Hippocampal formation (tissue), 2 donors: ENCODE measurements around the gene PIK3R5.
"Not testable (repeated sequence)": the region's sequence is repeated elsewhere in the genome, so short reads cannot be mapped to it uniquely, and the experiment has no call there.

Experiments
- DNase-seq, 2 donors: peaks; one replicate each; lab custom pipeline; 2025; lab: John Stamatoyannopoulos, UW

PIK3R5 gene

GRCh38 chr17:8985054-8985701 lies 19.7 kb upstream of the PIK3R5 start:
- no peak for DNase-seq

DNA sequence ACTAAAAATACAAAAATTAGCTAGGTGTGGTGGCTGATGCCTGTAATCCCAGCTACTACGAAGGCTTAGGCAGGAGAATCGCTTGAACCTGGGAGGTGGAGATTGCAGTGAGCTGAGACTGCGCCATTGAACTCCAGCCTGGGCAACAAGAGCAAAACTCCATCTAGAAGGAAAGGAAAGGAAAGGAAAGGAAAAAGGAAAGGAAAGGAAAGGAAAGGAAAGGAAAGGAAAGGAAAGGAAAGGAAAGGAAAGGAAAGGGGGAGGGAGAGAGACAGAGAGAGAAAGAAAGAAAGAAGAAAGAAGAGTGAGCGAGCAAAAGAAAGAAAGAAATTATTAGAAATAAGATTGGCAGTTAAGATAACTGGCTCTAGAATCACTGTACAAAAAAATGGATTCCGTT lies 18.7 kb upstream of the PIK3R5 start:
- DNase-seq, result not testable (repeated sequence)

- DNase-seq, result no peak
Measured at GRCh38 chr17:8981443-8981842, 15.9 kb upstream of the PIK3R5 start.

DNA sequence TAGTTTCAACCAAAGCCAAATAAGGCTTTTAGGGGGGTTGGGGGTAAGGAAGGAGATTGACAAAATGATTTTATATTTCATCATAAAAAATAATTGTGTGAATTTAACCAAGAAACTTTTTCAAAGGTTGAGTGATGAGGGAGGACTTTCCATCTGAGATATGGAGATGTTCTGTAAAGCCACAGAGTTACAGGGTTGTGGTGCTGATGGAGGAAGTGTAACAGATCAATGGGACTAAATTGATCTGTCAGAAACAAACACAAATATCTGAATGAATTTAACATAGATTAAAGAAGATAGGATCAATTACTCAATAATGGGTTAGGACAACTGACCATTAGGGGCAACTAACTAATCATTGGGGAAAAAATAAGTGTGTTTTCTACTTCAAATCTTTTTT lies 14.2 kb upstream of the PIK3R5 start:
- no peak for DNase-seq

DNA sequence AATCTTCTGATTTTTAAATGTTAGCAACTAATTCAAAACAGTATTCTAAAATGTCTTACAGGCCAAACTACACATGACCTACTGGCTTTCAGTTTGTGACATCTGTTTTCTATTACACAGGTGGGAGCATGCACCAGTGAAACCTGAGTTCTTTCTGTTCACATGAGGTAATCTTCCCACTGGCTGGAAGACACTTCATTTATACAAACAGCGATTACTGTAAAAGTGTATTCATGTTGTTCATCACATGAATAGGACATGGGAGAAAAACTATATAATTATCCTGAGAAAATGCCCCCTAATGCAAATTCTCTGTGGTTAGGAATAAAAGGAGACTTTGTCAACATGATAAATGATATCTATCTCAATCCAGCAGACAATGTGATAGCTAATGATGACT lies 11.1 kb upstream of the PIK3R5 start:
- no peak for DNase-seq

- no peak for DNase-seq
Measured at GRCh38 chr17:8975091-8975725, 9.7 kb upstream of the PIK3R5 start.

DNA sequence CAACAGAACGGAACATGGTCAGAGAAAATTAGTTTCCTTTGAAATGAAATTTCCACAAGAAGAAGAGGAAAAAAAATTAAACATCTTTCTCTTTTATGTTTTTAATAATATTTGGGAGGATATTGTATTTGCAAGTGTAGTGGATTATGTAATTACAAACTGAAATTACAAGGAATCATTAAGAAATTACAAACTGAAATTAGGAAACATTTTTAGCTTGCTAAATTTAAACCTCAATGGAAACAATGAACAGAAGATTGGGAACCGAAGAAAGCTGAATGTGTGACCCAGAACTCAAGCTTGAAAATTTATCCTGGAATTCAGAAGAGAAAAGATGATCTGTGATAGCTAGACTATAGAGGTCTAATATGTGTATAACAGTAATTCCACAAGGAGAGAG lies 4.4 kb upstream of the PIK3R5 start:
- DNase-seq, result no peak

DNA sequence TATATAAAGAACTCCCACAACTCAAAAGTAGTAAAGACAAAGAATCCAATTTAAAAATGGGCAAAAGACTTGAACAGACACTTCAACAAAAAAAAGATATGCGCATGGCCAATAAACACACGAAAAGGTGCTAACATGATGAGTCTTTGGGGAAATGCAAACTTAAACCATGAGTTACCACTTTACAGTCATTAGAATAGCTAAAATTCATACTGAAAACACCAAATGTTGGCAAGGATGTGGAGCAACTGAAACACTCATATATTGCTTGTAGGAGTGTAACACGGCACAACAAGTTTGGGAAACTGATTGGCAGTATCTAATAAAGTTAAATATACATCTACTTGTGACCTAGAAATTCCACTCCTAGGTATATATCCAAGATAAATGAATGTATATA lies 3.0 kb upstream of the PIK3R5 start:
- DNase-seq, result no peak

- no peak for DNase-seq
Measured at GRCh38 chr17:8967861-8968260, 2.4 kb upstream of the PIK3R5 start.

DNA sequence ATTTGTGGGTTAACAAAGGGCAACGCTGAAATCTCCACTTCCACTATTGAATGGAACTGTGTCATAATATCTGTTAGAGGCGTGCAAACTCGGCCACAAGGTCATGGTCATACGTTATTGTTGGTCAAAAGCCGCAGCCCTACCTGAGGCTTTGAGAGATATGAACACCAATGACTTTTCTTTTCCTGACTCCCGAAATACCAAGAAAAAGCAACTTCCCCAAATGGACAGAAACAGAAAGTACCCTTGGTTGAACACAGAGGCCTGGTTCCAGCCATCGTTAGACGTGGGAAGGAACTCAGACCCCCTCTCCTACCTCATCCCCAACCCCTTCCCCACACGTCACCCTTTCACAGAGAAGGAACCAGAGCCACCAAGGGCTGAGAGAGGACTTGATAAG lies 1.4 kb upstream of the PIK3R5 start:
- DNase-seq, result no peak

- DNase-seq, result no peak
Measured at GRCh38 chr17:8964801-8965393, 610 bp downstream of the PIK3R5 start.

DNA sequence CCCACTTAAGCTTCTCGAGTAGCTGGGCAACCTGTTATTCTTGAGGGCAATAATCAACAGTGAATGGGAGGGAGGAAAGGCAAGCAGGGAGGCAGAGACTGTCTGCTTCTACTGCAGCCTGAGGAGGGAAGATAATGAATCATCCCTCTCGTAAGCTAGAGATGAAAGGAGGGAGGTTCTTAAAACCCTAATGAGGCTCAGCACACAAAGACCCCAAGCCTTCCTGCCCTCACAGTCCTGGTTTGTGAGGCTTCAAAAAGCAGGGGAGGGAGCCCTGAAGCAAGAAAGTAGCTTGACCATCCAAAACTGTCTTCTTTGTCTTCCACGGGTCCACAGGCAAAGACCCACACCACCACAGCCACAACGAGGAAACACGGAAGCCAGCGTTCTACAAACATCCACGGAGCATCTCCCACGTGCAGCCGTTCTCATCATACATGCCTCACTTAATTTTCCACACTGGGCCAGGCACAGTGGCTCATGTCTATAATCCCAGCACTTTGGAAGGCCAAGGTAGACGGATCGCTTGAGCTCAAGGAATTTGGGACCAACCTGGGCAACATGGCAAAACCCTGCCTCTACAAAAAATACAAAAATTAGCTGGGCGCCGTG lies 1.8 kb downstream of the PIK3R5 start:
- no peak for DNase-seq

DNA sequence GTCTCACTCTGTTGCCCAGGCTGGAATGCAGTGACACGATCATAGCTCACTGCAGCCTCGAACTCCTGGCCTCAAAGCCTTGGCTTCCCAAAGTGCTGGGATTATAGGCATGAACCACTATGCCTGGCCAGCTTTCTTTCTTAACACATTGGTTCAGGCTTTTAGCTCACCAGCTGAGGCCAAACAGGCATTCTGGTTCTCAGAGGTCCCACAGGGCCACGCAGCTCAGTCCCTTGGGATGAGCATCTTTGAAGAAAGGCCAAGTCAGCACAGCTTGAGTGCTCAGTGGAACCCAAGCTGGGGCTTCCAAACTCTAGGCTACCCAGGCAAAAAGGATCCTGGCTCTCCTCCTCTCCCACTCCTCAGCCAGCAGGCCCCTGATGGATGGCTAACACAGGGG lies 2.5 kb downstream of the PIK3R5 start:
- no peak for DNase-seq

GRCh38 chr17:8961829-8962228 lies 3.7 kb downstream of the PIK3R5 start:
- no peak for DNase-seq

DNA sequence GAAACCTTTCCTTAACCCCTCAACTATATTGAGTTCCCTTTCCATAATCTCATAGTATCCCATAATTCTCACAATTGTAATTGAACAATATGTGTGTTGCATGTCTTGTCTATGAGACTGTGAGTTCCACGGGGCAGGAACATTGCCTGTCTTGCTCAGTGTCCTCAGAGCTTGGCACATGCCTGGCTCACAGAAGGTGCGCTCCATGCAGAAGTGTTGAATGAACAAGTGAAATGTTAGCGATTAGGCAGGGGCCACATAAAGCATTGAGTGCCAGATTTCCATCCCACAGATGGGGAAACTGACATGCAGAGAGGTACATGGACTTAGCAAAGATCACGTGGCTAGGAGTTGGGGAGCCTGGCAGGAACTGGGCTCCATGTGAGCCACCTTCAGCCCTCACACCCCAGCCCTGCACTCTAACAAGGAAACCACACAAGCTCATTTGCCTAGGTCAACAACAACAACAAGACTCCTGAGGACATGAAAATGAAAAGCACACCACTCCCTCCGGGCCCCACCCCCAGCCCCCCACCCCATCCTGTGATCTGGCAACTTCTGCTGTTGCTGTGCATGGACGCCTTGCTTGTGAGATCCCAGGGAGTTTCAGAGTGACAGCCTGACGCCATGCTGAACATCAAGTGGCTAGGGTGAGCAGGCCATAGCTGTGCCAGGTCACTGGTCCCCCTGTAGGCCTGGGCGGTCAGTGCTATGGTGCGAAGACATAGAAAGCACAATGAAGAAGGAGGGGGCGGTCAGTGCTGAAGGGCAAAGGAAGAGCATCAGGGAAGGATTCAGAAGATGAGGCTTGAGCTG lies 5.0 kb downstream of the PIK3R5 start:
- DNase-seq, result no peak

GRCh38 chr17:8959312-8959918 lies 6.1 kb downstream of the PIK3R5 start:
- DNase-seq, result no peak

- DNase-seq, result no peak
Measured at GRCh38 chr17:8957721-8958120, 7.8 kb downstream of the PIK3R5 start.

GRCh38 chr17:8956465-8956902 lies 9.0 kb downstream of the PIK3R5 start:
- no peak for DNase-seq

GRCh38 chr17:8955021-8955959 lies 10.2 kb downstream of the PIK3R5 start:
- DNase-seq, result no peak

DNA sequence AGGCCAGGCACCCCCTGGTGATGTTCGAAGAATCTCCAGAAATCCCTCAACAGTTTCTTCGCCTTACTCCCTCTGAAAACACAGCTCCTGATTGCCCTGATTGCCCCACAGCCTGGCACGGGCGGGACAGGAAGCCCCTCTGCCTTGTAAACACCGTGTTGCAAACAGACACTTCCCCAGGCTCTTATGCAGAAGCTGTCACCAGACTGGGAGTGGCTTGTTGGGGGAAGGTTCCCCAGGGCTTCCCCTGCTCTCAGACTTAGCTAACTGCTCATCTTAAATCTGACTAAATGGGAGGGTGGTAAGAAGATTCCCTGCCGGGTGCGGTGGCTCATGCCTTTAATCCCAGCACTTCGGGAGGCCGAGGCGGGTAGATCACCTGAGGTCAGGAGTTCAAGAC lies 11.2 kb downstream of the PIK3R5 start:
- DNase-seq, result no peak
